ENCODE results near the gene LRRC8D.

LRRC8D gene

GRCh38 chr1:89957107-89957506, 136.3 kb downstream of the LRRC8D start:
- no peak overlapping the region for H3K4me2 ChIP-seq (ENCODE audit: low read length, poor library complexity, severe bottlenecking)
- no peaks in the 10 kb centered on the region for H3K36me3 ChIP-seq (ENCODE audit: control insufficient read depth in 1 of 2, insufficient read depth in 2 of 2, low read depth in 1 of 2, low read length in 2 of 2)
- H2BK12ac ChIP-seq (ENCODE audit: low read length in 2 of 2): peak overlapping the region; percentile 4 to 80
- no peak overlapping the region for H3K23ac ChIP-seq (ENCODE audit: low read length in 2 of 2)
- H3K4me3 ChIP-seq (ENCODE audit: insufficient read depth in 1 of 2, low read depth in 1 of 2, low read length in 2 of 2): no peak overlapping the region
- no peak overlapping the region for H2BK120ac ChIP-seq (ENCODE audit: low read depth, low read length)
- no peak overlapping the region for H2AFZ ChIP-seq (ENCODE audit: low read depth, low read length)
- H3K4me1 ChIP-seq (ENCODE audit: control insufficient read depth, insufficient read depth, low read depth, low read length): peaks cover 6% of the 10 kb centered on the region
- H2BK5ac ChIP-seq (ENCODE audit: low read depth, low read length, poor library complexity, severe bottlenecking): no peak overlapping the region
- no peak overlapping the region for H4K8ac ChIP-seq (ENCODE audit: low read length)
- no peak overlapping the region for H3K18ac ChIP-seq (ENCODE audit: low read depth in 1 of 2, low read length in 2 of 2)
- H3K4ac ChIP-seq (ENCODE audit: low read depth in 1 of 2, low read length in 2 of 2): no peak overlapping the region
- no peaks in the 10 kb centered on the region for H3K9me3 ChIP-seq (ENCODE audit: control insufficient read depth, low read length)
- no peak overlapping the region for H3K14ac ChIP-seq (ENCODE audit: low read length in 2 of 2)
- H2AK5ac ChIP-seq (ENCODE audit: low read length, severe bottlenecking): no peak overlapping the region
- no peak overlapping the region for H3K27ac ChIP-seq (ENCODE audit: low read length, poor library complexity, severe bottlenecking)
- WGBS: 70% methylated on average over 1 of the region's 1 CpG
- no peaks in the 10 kb centered on the region for H3K79me1 ChIP-seq (replicated peaks; ENCODE audit: low read length, poor library complexity, severe bottlenecking)
- no peak for DNase-seq
- H2BK15ac ChIP-seq (ENCODE audit: low read depth, poor library complexity, severe bottlenecking): no peak overlapping the region
- H4K91ac ChIP-seq (ENCODE audit: low read length): no peak overlapping the region
- no peak overlapping the region for H3K9ac ChIP-seq (ENCODE audit: low read length)
- H3K27me3 ChIP-seq (ENCODE audit: control insufficient read depth in 1 of 2, insufficient read depth in 1 of 2, low read length in 2 of 2): no peaks in the 10 kb centered on the region

- Histone ChIP-seq H2AFZ (ENCODE audit: low read depth, low read length) (no peak overlapping the region), H3K4me2 (ENCODE audit: low read length, poor library complexity, severe bottlenecking) (no peak overlapping the region), H2BK12ac (ENCODE audit: low read length in 2 of 2) (no peak overlapping the region), H3K79me1 (replicated peaks; ENCODE audit: low read length, poor library complexity, severe bottlenecking) (no peaks in the 10 kb centered on the region), H3K36me3 (ENCODE audit: control insufficient read depth in 1 of 2, insufficient read depth in 2 of 2, low read depth in 1 of 2, low read length in 2 of 2) (no peaks in the 10 kb centered on the region), H2BK120ac (ENCODE audit: low read depth, low read length) (no peak overlapping the region), H4K8ac (ENCODE audit: low read length) (no peak overlapping the region), H3K4me3 (ENCODE audit: insufficient read depth in 1 of 2, low read depth in 1 of 2, low read length in 2 of 2) (peak overlapping the region in 1 of 2 experiments; percentile 12), H3K27me3 (ENCODE audit: control insufficient read depth in 1 of 2, insufficient read depth in 1 of 2, low read length in 2 of 2) (no peaks in the 10 kb centered on the region), H3K23ac (ENCODE audit: low read length in 2 of 2) (no peak overlapping the region), H2AK5ac (ENCODE audit: low read length, severe bottlenecking) (no peak overlapping the region), H3K4me1 (ENCODE audit: control insufficient read depth, insufficient read depth, low read depth, low read length) (peaks cover 3% of the 10 kb centered on the region), H3K18ac (ENCODE audit: low read depth in 1 of 2, low read length in 2 of 2) (no peak overlapping the region), H2BK15ac (ENCODE audit: low read depth, poor library complexity, severe bottlenecking) (peak overlapping the region; percentile 54), H3K4ac (ENCODE audit: low read depth in 1 of 2, low read length in 2 of 2) (no peak overlapping the region), H3K14ac (ENCODE audit: low read length in 2 of 2) (no peak overlapping the region), H3K27ac (ENCODE audit: low read length, poor library complexity, severe bottlenecking) (no peak overlapping the region), H2BK5ac (ENCODE audit: low read depth, low read length, poor library complexity, severe bottlenecking) (no peak overlapping the region), H3K9ac (ENCODE audit: low read length) (no peak overlapping the region), H3K9me3 (ENCODE audit: control insufficient read depth, low read length) (no peaks in the 10 kb centered on the region), H4K91ac (ENCODE audit: low read length) (no peak overlapping the region)
- DNase-seq: no peak
- WGBS: 92% methylated on average over 7 of the region's 7 CpGs
Observed at GRCh38 chr1:89958851-89959654, 138.2 kb downstream of the LRRC8D start.

- H3K79me1 ChIP-seq (replicated peaks; ENCODE audit: low read length, poor library complexity, severe bottlenecking): no peaks in the 10 kb centered on the region
- H2BK15ac ChIP-seq (ENCODE audit: low read depth, poor library complexity, severe bottlenecking): no peak overlapping the region
- no peak for DNase-seq
- no peak overlapping the region for H3K27ac ChIP-seq (ENCODE audit: low read length, poor library complexity, severe bottlenecking)
- no peak overlapping the region for H2BK12ac ChIP-seq (ENCODE audit: low read length in 2 of 2)
- no peaks in the 10 kb centered on the region for H3K36me3 ChIP-seq (ENCODE audit: control insufficient read depth in 1 of 2, insufficient read depth in 2 of 2, low read depth in 1 of 2, low read length in 2 of 2)
- WGBS: no CpG with 5 or more reads among the region's 2 CpGs
- no peak overlapping the region for H2BK120ac ChIP-seq (ENCODE audit: low read depth, low read length)
- no peaks in the 10 kb centered on the region for H3K9me3 ChIP-seq (ENCODE audit: control insufficient read depth, low read length)
- no peak overlapping the region for H3K4me3 ChIP-seq (ENCODE audit: insufficient read depth in 1 of 2, low read depth in 1 of 2, low read length in 2 of 2)
- no peak overlapping the region for H2AFZ ChIP-seq (ENCODE audit: low read depth, low read length)
- H3K9ac ChIP-seq (ENCODE audit: low read length): no peak overlapping the region
- peaks cover 3% of the 10 kb centered on the region for H3K4me1 ChIP-seq (ENCODE audit: control insufficient read depth, insufficient read depth, low read depth, low read length)
- H3K18ac ChIP-seq (ENCODE audit: low read depth in 1 of 2, low read length in 2 of 2): no peak overlapping the region
- no peak overlapping the region for H3K4me2 ChIP-seq (ENCODE audit: low read length, poor library complexity, severe bottlenecking)
- no peak overlapping the region for H2BK5ac ChIP-seq (ENCODE audit: low read depth, low read length, poor library complexity, severe bottlenecking)
- H3K27me3 ChIP-seq (ENCODE audit: control insufficient read depth in 1 of 2, insufficient read depth in 1 of 2, low read length in 2 of 2): no peaks in the 10 kb centered on the region
- no peak overlapping the region for H3K4ac ChIP-seq (ENCODE audit: low read depth in 1 of 2, low read length in 2 of 2)
- no peak overlapping the region for H2AK5ac ChIP-seq (ENCODE audit: low read length, severe bottlenecking)
- H4K91ac ChIP-seq (ENCODE audit: low read length): no peak overlapping the region
- H4K8ac ChIP-seq (ENCODE audit: low read length): no peak overlapping the region
- no peak overlapping the region for H3K23ac ChIP-seq (ENCODE audit: low read length in 2 of 2)
- H3K14ac ChIP-seq (ENCODE audit: low read length in 2 of 2): no peak overlapping the region
Observed at GRCh38 chr1:89959719-89960118, 138.9 kb downstream of the LRRC8D start.

GRCh38 chr1:89962024-89962741, 141.4 kb downstream of the LRRC8D start:
- peak; percentile 94 for DNase-seq
- 0% methylated on average over 3 of the region's 6 CpGs for WGBS
- no peak overlapping the region for H2AK5ac ChIP-seq (ENCODE audit: low read length, severe bottlenecking)

More at GRCh38 chr1:89962024-89962741, 141.4 kb downstream of the LRRC8D start:
- no peak overlapping the region for H3K4me3 ChIP-seq (ENCODE audit: insufficient read depth in 1 of 2, low read depth in 1 of 2, low read length in 2 of 2)
- no peak overlapping the region for H3K4me2 ChIP-seq (ENCODE audit: low read length, poor library complexity, severe bottlenecking)
- no peak overlapping the region for H2BK5ac ChIP-seq (ENCODE audit: low read depth, low read length, poor library complexity, severe bottlenecking)
- no peaks in the 10 kb centered on the region for H3K36me3 ChIP-seq (ENCODE audit: control insufficient read depth in 1 of 2, insufficient read depth in 2 of 2, low read depth in 1 of 2, low read length in 2 of 2)
- H3K9me3 ChIP-seq (ENCODE audit: control insufficient read depth, low read length): no peaks in the 10 kb centered on the region
- no peak overlapping the region for H3K27ac ChIP-seq (ENCODE audit: low read length, poor library complexity, severe bottlenecking)
- no peaks in the 10 kb centered on the region for H3K79me1 ChIP-seq (replicated peaks; ENCODE audit: low read length, poor library complexity, severe bottlenecking)
- H4K8ac ChIP-seq (ENCODE audit: low read length): no peak overlapping the region
- H3K9ac ChIP-seq (ENCODE audit: low read length): no peak overlapping the region
- no peak overlapping the region for H4K91ac ChIP-seq (ENCODE audit: low read length)
- peak overlapping the region in 1 of 2 experiments; percentile 66 for H3K18ac ChIP-seq (ENCODE audit: low read depth in 1 of 2, low read length in 2 of 2)
- H2BK120ac ChIP-seq (ENCODE audit: low read depth, low read length): no peak overlapping the region
- H2BK15ac ChIP-seq (ENCODE audit: low read depth, poor library complexity, severe bottlenecking): no peak overlapping the region
- peaks cover 3% of the 10 kb centered on the region for H3K4me1 ChIP-seq (ENCODE audit: control insufficient read depth, insufficient read depth, low read depth, low read length)
- no peak overlapping the region for H3K4ac ChIP-seq (ENCODE audit: low read depth in 1 of 2, low read length in 2 of 2)
- H3K14ac ChIP-seq (ENCODE audit: low read length in 2 of 2): no peak overlapping the region
- H3K23ac ChIP-seq (ENCODE audit: low read length in 2 of 2): no peak overlapping the region
- no peaks in the 10 kb centered on the region for H3K27me3 ChIP-seq (ENCODE audit: control insufficient read depth in 1 of 2, insufficient read depth in 1 of 2, low read length in 2 of 2)
- no peak overlapping the region for H2AFZ ChIP-seq (ENCODE audit: low read depth, low read length)
- H2BK12ac ChIP-seq (ENCODE audit: low read length in 2 of 2): peak overlapping the region in 1 of 2 experiments; percentile 63
